Panc1 (cell line): ENCODE measurements around the gene SIRPB2. TPM values are rescaled to one million over a fixed set of nuclear protein-coding genes. Genes with fewer than 3 reads are reported as not detected.

Source experiments
- ATAC-seq: fragments of 200-7000 bp; cut with Tn5 transposase; 2 replicates; pipeline ENCODE4 v1.9.1; 2020; ENCODE audit warnings: mild to moderate bottlenecking, moderate library complexity
- BruUV-seq: library from RNA; stranded (reverse); fragments of 400-500 nt; replicated peaks from 2 replicates; lab custom pipeline; 2021; lab: Mats Ljungman, UMichigan
- CTCF ChIA-PET: fragments of 300-600 bp; sonication (Branson Sonifier 250); formaldehyde crosslinking; loops from one replicate; lab custom pipeline; 2022; ENCODE audit warnings: antibody characterized with exemption; lab: Charles Lee
- POLR2A ChIA-PET: fragments of 300-600 bp; sonication (Branson Sonifier 250); formaldehyde crosslinking; loops from one replicate; lab custom pipeline; 2022; ENCODE audit warnings: antibody characterized with exemption; lab: Charles Lee
- DNase-seq: peaks from one replicate; pipeline ENCODE4 v3.0.0-alpha.2; 2010; ENCODE audit warnings: low read depth, low spot score
- H3K27ac ChIP-seq: 2 replicates; pipeline ENCODE4 v1.5.1; 2011; ENCODE audit warnings: mild to moderate bottlenecking, low read length, inconsistent platforms
- H3K27me3 ChIP-seq: fragments of 200-500 bp; sonication (Bioruptor generic); 2 replicates; pipeline ENCODE4 v1.6.0; 2014; ENCODE audit warnings: low read length, inconsistent platforms; ENCODE audit not compliant: control insufficient read depth, insufficient read depth
- H3K36me3 ChIP-seq: fragments of 200-500 bp; sonication (Bioruptor generic); 2 replicates; pipeline ENCODE4 v1.5.1; 2014; ENCODE audit warnings: inconsistent platforms, mild to moderate bottlenecking, low read length, moderate library complexity; ENCODE audit not compliant: control insufficient read depth, insufficient read depth
- H3K4me1 ChIP-seq: 2 replicates; pipeline ENCODE4 v1.5.1; 2011; ENCODE audit warnings: inconsistent platforms, mild to moderate bottlenecking, low read length, moderate library complexity; ENCODE audit not compliant: control insufficient read depth, insufficient read depth
- H3K4me3 ChIP-seq, 2 experiments: 2 replicates each; pipeline ENCODE4 v1.5.1; 2011 to 2012; ENCODE audit warnings: low read depth in 2 of 2, low read length in 2 of 2, mild to moderate bottlenecking in 2 of 2, inconsistent platforms in 1 of 2, moderate library complexity in 1 of 2
- H3K9me3 ChIP-seq: fragments of 200-500 bp; sonication (Bioruptor generic); 2 replicates; pipeline ENCODE4 v1.5.1; 2014; ENCODE audit warnings: low read depth, mild to moderate bottlenecking, inconsistent platforms, low read length, moderate library complexity; ENCODE audit not compliant: control insufficient read depth, insufficient read depth
- POLR2AphosphoS5 ChIP-seq: IDR thresholded peaks from 2 replicates; pipeline ENCODE4 v1.6.1; 2012; ENCODE audit warnings: mild to moderate bottlenecking, low read depth, low read length, moderate library complexity
- REST ChIP-seq, 2 experiments: IDR thresholded peaks; 2 replicates each; pipeline ENCODE4 v1.6.1; 2011 to 2012; ENCODE audit warnings: low read depth in 2 of 2, control low read depth in 1 of 2, low read length in 1 of 2, mild to moderate bottlenecking in 1 of 2, moderate library complexity in 1 of 2; ENCODE audit not compliant: insufficient read depth in 1 of 2
- SIN3A ChIP-seq: IDR thresholded peaks from 2 replicates; pipeline ENCODE4 v1.6.1; 2012; ENCODE audit warnings: low read depth, mild to moderate bottlenecking, low read length, moderate library complexity, borderline replicate concordance; ENCODE audit not compliant: insufficient read depth
- TCF7L2 ChIP-seq: IDR thresholded peaks from 2 replicates; pipeline ENCODE4 v1.6.1; 2011; ENCODE audit warnings: mild to moderate bottlenecking, low read depth, low read length, inconsistent platforms
- in situ Hi-C: cut with HindIII; loops from 2 replicates; pipeline ENCODE4 v1.10.0; 2016; ENCODE audit warnings: low sequenced_read_pairs, low pct_unique_long_range_greater_than_20kb
- intact Hi-C: fragments of 100-400 bp; cut with micrococcal nuclease; formaldehyde crosslinking; loops from one replicate; pipeline ENCODE4 v1.10.0; 2022; ENCODE audit not compliant: unreplicated experiment
- total RNA-seq: library from RNA; stranded (reverse); gene quantifications from one replicate; pipeline ENCODE4 v1.2.1, GENCODE V29; 2021; ENCODE audit not compliant: unreplicated experiment
- TF ChIP-seq, protein P1 (sequence below): fragments of 450-650 bp; IDR thresholded peaks from 2 replicates; pipeline ENCODE4 v1.5.1; 2017; ENCODE audit warnings: mild to moderate bottlenecking

Gene SIRPB2
- total RNA-seq, 1 experiment from 2014 or later = not detected

- Histone ChIP-seq H3K4me1 (no peaks in the 10 kb centered on the region), H3K4me3 (no peak overlapping the region), H3K9me3 (no peaks in the 10 kb centered on the region), H3K27me3 (peaks cover 37% of the 10 kb centered on the region), H3K36me3 (no peaks in the 10 kb centered on the region), H3K27ac (no peak overlapping the region)
- TF ChIP-seq, protein P1, sequence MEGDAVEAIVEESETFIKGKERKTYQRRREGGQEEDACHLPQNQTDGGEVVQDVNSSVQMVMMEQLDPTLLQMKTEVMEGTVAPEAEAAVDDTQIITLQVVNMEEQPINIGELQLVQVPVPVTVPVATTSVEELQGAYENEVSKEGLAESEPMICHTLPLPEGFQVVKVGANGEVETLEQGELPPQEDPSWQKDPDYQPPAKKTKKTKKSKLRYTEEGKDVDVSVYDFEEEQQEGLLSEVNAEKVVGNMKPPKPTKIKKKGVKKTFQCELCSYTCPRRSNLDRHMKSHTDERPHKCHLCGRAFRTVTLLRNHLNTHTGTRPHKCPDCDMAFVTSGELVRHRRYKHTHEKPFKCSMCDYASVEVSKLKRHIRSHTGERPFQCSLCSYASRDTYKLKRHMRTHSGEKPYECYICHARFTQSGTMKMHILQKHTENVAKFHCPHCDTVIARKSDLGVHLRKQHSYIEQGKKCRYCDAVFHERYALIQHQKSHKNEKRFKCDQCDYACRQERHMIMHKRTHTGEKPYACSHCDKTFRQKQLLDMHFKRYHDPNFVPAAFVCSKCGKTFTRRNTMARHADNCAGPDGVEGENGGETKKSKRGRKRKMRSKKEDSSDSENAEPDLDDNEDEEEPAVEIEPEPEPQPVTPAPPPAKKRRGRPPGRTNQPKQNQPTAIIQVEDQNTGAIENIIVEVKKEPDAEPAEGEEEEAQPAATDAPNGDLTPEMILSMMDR = no peak
- TF ChIP-seq POLR2AphosphoS5 (no peak), REST (IDR thresholded peaks at IDR 0.05; ENCODE audit: insufficient read depth in 1 of 2, low read depth in 2 of 2, low read length in 1 of 2) (no peak), TCF7L2 (no peak), SIN3A (no peak)
- BruUV-seq = no TSS peak
- in situ Hi-C loops (no loop called here), intact Hi-C loops (no loop called here)
- CTCF ChIA-PET = interaction anchor here (1.0 kb wide), 1 partner anchor 13 kb away, joined by 3 read pairs; no protein-coding TSS in a partner anchor
- POLR2A ChIA-PET = no interaction called here
- DNase-seq = no peak
- ATAC-seq = 0 out of 2 replicates have a peak, but pooled peaks have one; percentile 26
Observed at GRCh38 chr20:1490643-1491195, 501 bp downstream of the SIRPB2 start.

DNA sequence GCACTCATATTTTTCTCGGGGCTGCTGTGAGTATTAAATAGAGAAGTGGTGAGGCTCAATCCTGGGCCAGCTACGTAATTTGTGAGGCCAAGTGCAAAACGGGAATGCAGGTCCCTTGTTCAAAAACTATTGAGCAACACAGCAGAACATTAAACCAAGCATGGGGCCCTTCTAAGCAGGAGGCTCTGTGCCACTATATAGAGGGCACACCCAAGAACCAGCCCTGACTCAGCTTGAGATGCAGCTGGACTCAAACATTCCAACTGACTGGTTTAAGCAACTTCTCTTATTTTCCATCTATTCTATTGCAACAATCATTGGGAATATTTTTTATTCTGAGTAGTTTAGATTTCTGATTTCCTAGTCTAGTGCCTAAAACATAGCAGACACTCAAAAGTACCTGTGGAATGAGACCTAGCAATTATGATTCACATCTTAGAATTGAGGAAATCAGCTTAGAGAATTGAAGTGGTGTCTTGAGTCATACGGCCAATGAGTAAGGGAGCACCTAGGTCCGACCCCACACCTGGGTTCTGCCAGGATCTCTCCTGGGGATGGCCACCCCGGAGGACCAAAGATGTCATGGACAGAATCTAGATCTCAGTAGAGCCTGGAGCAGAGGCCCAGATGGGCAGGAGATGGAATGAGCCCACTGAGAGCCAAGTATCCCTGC, 1.3 kb downstream of the SIRPB2 start:
- ATAC-seq (no peak), DNase-seq (no peak)
- no TSS peak for BruUV-seq
- H3K27me3 ChIP-seq = peaks cover 35% of the 10 kb centered on the region
- H3K4me1 ChIP-seq = no peaks in the 10 kb centered on the region
- H3K27ac ChIP-seq = no peak overlapping the region
- in situ Hi-C loops = no loop called here
- H3K9me3 ChIP-seq = no peaks in the 10 kb centered on the region
- H3K36me3 ChIP-seq = no peaks in the 10 kb centered on the region
- TF ChIP-seq POLR2AphosphoS5 (no peak), SIN3A (no peak), TCF7L2 (no peak), REST (IDR thresholded peaks at IDR 0.05; ENCODE audit: insufficient read depth in 1 of 2, low read depth in 2 of 2, low read length in 1 of 2) (no peak)
- TF ChIP-seq, protein P1 = no peak
- no peak overlapping the region for H3K4me3 ChIP-seq
- POLR2A ChIA-PET = interaction anchor here (0.8 kb wide), 1 partner anchor 430 kb away, joined by 3 read pairs; no protein-coding TSS in a partner anchor
- intact Hi-C loops = no loop called here
- CTCF ChIA-PET = interaction anchor here (0.8 kb wide), 1 partner anchor 14 kb away, joined by 3 read pairs; no protein-coding TSS in a partner anchor
